OCI-LY3 (cell line): ENCODE measurements around the gene NEURL1.

Source experiments
- H2AFZ ChIP-seq: fragments of 200-600, 300-600 bp; shearing (Covaris generic); 2 replicates; pipeline ENCODE4 v1.6.0; 2014; ENCODE audit warnings: antibody characterized with exemption, low read depth, low read length
- H3K27ac ChIP-seq: fragments of 200-600, 300-600 bp; sonication (generic); 2 replicates; pipeline ENCODE4 v1.5.1; 2014; ENCODE audit warnings: mild to moderate bottlenecking, low read length, moderate library complexity, mixed read lengths
- H3K27me3 ChIP-seq: fragments of 200-600, 300-600 bp; sonication (generic); 2 replicates; pipeline ENCODE4 v1.6.1; 2014; ENCODE audit warnings: low read depth, low read length, mixed read lengths
- H3K36me3 ChIP-seq: fragments of 200-600, 300-600 bp; sonication (generic); replicated peaks from 2 replicates; pipeline ENCODE3; 2014; ENCODE audit warnings: low read depth, low read length, mixed read lengths
- H3K4me1 ChIP-seq: fragments of 300-600, 200-600 bp; sonication (generic); 2 replicates; pipeline ENCODE4 v1.6.1; 2014; ENCODE audit warnings: low read length, mixed read lengths
- H3K4me2 ChIP-seq: fragments of 200-600, 300-600 bp; sonication (generic); 2 replicates; pipeline ENCODE4 v1.6.1; 2014; ENCODE audit warnings: low read length, mixed read lengths
- H3K4me3 ChIP-seq: fragments of 300-600, 200-600 bp; sonication (generic); 2 replicates; pipeline ENCODE4 v1.5.1; 2014; ENCODE audit warnings: antibody characterized with exemption, mild to moderate bottlenecking, low read length, moderate library complexity
- H3K79me2 ChIP-seq: fragments of 300-600, 200-600 bp; shearing (Covaris generic); 2 replicates; pipeline ENCODE4 v1.6.1; 2014; ENCODE audit warnings: mild to moderate bottlenecking, low read length, mixed read lengths
- H3K9ac ChIP-seq: fragments of 300-600, 200-600 bp; shearing (Covaris generic); 2 replicates; pipeline ENCODE4 v1.6.0; 2014; ENCODE audit warnings: mild to moderate bottlenecking, low read length, moderate library complexity
- H3K9me3 ChIP-seq: fragments of 200-600, 300-600 bp; shearing (Covaris generic); 2 replicates; pipeline ENCODE4 v1.6.1; 2014; ENCODE audit warnings: low read length, mixed read lengths; ENCODE audit not compliant: insufficient read depth
- H4K20me1 ChIP-seq: fragments of 200-600, 300-600 bp; sonication (generic); 2 replicates; pipeline ENCODE4 v1.6.1; 2016; ENCODE audit warnings: low read length, mixed read lengths; ENCODE audit not compliant: insufficient read depth
- EZH2phosphoT487 ChIP-seq: fragments of 200-600 bp; shearing (Covaris generic); IDR thresholded peaks from 2 replicates; pipeline ENCODE4 v1.6.1; 2018; ENCODE audit warnings: antibody characterized with exemption, mixed run types, low read depth
- TF ChIP-seq, protein P1 (sequence below): fragments of 200-600, 300-600 bp; sonication (generic); IDR thresholded peaks from 2 replicates; pipeline ENCODE4 v1.5.1; 2014; ENCODE audit warnings: antibody characterized with exemption, low read length, low read depth

Gene NEURL1

DNA sequence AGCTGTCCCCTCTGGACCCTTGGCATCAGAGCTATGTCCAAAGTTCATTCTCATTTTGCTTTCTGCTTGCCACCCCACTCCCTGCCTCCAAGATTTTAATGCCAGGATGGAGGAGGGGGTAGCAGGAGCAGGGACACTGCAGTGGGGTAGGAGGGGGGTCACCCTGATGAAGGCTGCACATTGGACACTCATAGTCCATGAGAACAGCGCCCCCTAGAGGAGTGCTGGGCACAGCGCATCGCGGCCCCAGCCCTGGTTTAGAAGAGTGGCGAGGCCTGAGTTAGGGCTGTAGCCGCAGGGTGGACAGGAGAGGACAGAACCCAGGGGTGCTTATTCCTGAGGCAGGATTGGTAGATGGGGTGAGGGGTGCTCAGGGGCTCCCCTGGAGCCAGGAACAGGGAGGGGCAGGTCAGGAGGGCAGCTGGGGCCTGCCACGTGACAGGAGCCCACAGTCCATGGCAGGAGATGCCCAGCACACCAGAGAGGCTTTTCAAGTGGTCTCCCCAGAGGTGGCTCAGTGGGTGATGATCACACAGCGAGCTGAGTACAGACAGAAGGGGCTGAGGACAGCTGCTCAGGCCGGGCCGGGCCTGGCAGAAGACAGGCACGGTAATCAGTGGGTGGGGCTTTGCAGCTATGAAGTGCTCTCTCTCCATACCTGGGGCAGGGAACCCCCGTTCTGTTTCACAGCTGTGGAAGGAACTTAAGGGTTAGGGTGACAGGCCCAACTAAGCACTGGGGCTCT is 71.4 kb downstream of the NEURL1 start:
- Histone ChIP-seq H2AFZ (peak overlapping the region; percentile 58; the same call in 1 of the 2 replicates), H3K27ac (no peak overlapping the region), H3K4me2 (0 out of 2 replicates have a peak overlapping the region, but pooled peaks have one; percentile 4), H3K27me3 (no peaks in the 10 kb centered on the region), H3K4me3 (no peak overlapping the region), H3K9me3 (no peaks in the 10 kb centered on the region), H3K9ac (no peak overlapping the region), H3K79me2 (no peaks in the 10 kb centered on the region), H4K20me1 (no peaks in the 10 kb centered on the region), H3K36me3 (no peaks in the 10 kb centered on the region), H3K4me1 (peaks cover 15% of the 10 kb centered on the region)
- TF ChIP-seq, protein P1, sequence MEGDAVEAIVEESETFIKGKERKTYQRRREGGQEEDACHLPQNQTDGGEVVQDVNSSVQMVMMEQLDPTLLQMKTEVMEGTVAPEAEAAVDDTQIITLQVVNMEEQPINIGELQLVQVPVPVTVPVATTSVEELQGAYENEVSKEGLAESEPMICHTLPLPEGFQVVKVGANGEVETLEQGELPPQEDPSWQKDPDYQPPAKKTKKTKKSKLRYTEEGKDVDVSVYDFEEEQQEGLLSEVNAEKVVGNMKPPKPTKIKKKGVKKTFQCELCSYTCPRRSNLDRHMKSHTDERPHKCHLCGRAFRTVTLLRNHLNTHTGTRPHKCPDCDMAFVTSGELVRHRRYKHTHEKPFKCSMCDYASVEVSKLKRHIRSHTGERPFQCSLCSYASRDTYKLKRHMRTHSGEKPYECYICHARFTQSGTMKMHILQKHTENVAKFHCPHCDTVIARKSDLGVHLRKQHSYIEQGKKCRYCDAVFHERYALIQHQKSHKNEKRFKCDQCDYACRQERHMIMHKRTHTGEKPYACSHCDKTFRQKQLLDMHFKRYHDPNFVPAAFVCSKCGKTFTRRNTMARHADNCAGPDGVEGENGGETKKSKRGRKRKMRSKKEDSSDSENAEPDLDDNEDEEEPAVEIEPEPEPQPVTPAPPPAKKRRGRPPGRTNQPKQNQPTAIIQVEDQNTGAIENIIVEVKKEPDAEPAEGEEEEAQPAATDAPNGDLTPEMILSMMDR: peak; percentile 81
- TF ChIP-seq EZH2phosphoT487: no peak

- H3K4me2 ChIP-seq: no peak overlapping the region
- H3K79me2 ChIP-seq: no peaks in the 10 kb centered on the region
- no peaks in the 10 kb centered on the region for H4K20me1 ChIP-seq
- no peak overlapping the region for H3K27ac ChIP-seq
- TF ChIP-seq, protein P1: no peak
- TF ChIP-seq EZH2phosphoT487: no peak
- H3K4me1 ChIP-seq: peaks cover 15% of the 10 kb centered on the region
- no peak overlapping the region for H2AFZ ChIP-seq
- H3K36me3 ChIP-seq: no peaks in the 10 kb centered on the region
- H3K9ac ChIP-seq: no peak overlapping the region
- no peaks in the 10 kb centered on the region for H3K9me3 ChIP-seq
- H3K4me3 ChIP-seq: no peak overlapping the region
- no peaks in the 10 kb centered on the region for H3K27me3 ChIP-seq
Measured at GRCh38 chr10:103566536-103566935, 73.0 kb downstream of the NEURL1 start.

GRCh38 chr10:103568505-103568904 is 75.0 kb downstream of the NEURL1 start:
- TF ChIP-seq, protein P1: no peak
- no peak for TF ChIP-seq EZH2phosphoT487

DNA sequence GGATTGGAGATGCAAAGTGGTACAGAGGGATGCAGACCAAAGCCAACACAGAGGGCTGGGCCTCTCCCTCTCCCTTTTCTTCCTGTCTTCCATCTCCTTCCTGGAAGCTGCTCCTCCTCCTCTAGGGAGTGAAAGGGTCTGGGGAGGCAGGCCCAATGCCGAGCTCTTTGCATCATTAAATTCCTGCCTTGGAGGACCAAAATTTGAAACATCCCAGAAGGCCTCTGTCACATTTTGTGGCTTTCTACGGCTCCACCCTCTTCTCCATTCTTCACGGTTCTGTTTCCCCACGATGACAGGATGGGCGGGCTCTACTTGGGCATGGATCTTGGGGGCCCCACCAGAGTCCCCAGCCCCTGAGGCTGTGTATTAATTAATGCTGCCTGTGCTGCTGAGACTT is 76.4 kb downstream of the NEURL1 start:
- Histone ChIP-seq H3K27ac (no peak overlapping the region), H3K4me2 (no peak overlapping the region), H3K27me3 (0 out of 2 replicates have a peak, but pooled peaks cover 3% of the 10 kb centered on the region), H3K36me3 (no peaks in the 10 kb centered on the region), H4K20me1 (no peaks in the 10 kb centered on the region), H2AFZ (no peak overlapping the region), H3K4me1 (peaks cover 3% of the 10 kb centered on the region; the same call in 1 of the 2 replicates), H3K4me3 (no peak overlapping the region), H3K9me3 (no peaks in the 10 kb centered on the region), H3K9ac (no peak overlapping the region), H3K79me2 (no peaks in the 10 kb centered on the region)
- no peak for TF ChIP-seq EZH2phosphoT487
- TF ChIP-seq, protein P1: no peak

More at GRCh38 chr10:103568505-103568904, 75.0 kb downstream of the NEURL1 start:
- H3K36me3 ChIP-seq: no peaks in the 10 kb centered on the region
- no peaks in the 10 kb centered on the region for H3K9me3 ChIP-seq
- H3K79me2 ChIP-seq: no peaks in the 10 kb centered on the region
- no peak overlapping the region for H3K27ac ChIP-seq
- H2AFZ ChIP-seq: no peak overlapping the region
- no peak overlapping the region for H3K4me3 ChIP-seq
- H4K20me1 ChIP-seq: no peaks in the 10 kb centered on the region
- H3K27me3 ChIP-seq: 0 out of 2 replicates have a peak, but pooled peaks cover 3% of the 10 kb centered on the region
- H3K4me1 ChIP-seq: peaks cover 15% of the 10 kb centered on the region
- no peak overlapping the region for H3K4me2 ChIP-seq
- H3K9ac ChIP-seq: no peak overlapping the region
